Kidney epithelial cell (primary cell): ENCODE measurements around the gene KRT6C. TPM values are rescaled to one million over a fixed set of nuclear protein-coding genes. Genes with fewer than 3 reads are reported as not detected.

Experiments
- DNase-seq: peaks from one replicate; pipeline ENCODE4 v3.0.0-alpha.2; 2010; ENCODE audit warnings: low read depth
- H3K27me3 ChIP-seq: 2 replicates; pipeline ENCODE4 v1.6.0; 2011; ENCODE audit warnings: low read length; ENCODE audit not compliant: control insufficient read depth, insufficient read depth
- H3K36me3 ChIP-seq: 2 replicates; pipeline ENCODE4 v1.5.1; 2011; ENCODE audit warnings: low read length; ENCODE audit not compliant: control insufficient read depth, insufficient read depth
- H3K4me3 ChIP-seq: 2 replicates; pipeline ENCODE4 v1.5.1; 2011; ENCODE audit warnings: low read depth, mild to moderate bottlenecking, control low read depth, low read length
- CTCF ChIP-seq: IDR thresholded peaks from 2 replicates; pipeline ENCODE4 v1.5.1; 2011; ENCODE audit warnings: mild to moderate bottlenecking, moderate library complexity, low read length, control low read depth, inconsistent platforms; ENCODE audit not compliant: insufficient read depth, poor library complexity, severe bottlenecking
- total RNA-seq: library from RNA; depleted of rRNA; stranded (reverse); fragments of >200 nt; gene quantifications from 2 replicates; pipeline ENCODE4 v1.2.3, GENCODE V29; 2015

Gene KRT6C
- total RNA-seq, 1 donor from 2014 or later: not detected

DNA sequence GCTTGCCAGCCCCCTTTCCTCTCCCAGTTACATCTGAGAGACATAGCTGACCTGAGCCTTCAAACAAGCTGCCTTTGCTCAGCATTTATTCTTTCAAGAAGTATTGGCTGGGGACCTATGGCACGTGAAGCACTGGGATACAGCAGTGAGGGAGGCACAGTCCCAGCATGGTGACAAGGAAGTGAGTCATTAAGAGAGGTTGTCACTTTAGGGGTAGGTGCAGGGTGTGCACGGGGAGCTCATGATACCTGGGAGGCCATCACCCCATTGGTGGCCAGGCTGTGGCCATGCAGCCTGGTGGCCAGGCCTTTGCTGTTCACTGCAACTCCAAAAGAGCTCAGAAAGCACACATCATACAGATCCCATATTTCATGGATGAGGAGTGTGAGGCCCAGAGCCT is 33.8 kb downstream of the KRT6C start:
- TF ChIP-seq CTCF: no peak
- no peak for DNase-seq
- Histone ChIP-seq H3K36me3 (no peaks in the 10 kb centered on the region), H3K27me3 (no peaks in the 10 kb centered on the region), H3K4me3 (no peak overlapping the region)

GRCh38 chr12:52439420-52439819 is 34.2 kb downstream of the KRT6C start:
- TF ChIP-seq CTCF: no peak
- no peaks in the 10 kb centered on the region for H3K27me3 ChIP-seq
- H3K4me3 ChIP-seq: no peak overlapping the region
- no peak for DNase-seq
- H3K36me3 ChIP-seq: no peaks in the 10 kb centered on the region

GRCh38 chr12:52438305-52439301 is 35.0 kb downstream of the KRT6C start:
- H3K36me3 ChIP-seq: no peaks in the 10 kb centered on the region
- DNase-seq: no peak
- TF ChIP-seq CTCF: no peak
- no peak overlapping the region for H3K4me3 ChIP-seq
- H3K27me3 ChIP-seq: no peaks in the 10 kb centered on the region

DNA sequence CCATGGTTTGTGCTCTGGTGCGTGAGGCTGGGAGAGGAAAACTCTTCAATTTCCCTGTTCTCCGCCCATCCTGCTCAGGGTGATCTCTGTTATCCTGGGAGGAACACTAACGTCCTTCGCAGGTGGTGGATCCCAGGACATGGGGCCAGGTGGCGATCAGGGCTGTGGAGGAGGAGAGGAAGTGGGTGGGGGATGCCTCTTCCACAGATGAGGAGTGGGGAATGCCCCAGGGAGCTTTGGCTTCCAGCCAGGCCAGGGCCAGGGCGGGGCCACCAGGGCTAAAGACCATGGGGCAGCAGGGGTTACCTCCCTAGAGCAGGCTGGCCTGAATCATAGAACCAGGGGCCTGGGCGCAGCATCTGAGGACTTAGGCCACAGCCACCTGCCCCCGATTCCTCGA is 36.1 kb downstream of the KRT6C start:
- no peaks in the 10 kb centered on the region for H3K36me3 ChIP-seq
- no peak overlapping the region for H3K4me3 ChIP-seq
- no peak for DNase-seq
- H3K27me3 ChIP-seq: no peaks in the 10 kb centered on the region
- TF ChIP-seq CTCF: no peak

GRCh38 chr12:52436828-52437474 is 36.7 kb downstream of the KRT6C start:
- Histone ChIP-seq H3K27me3 (no peaks in the 10 kb centered on the region), H3K36me3 (no peaks in the 10 kb centered on the region), H3K4me3 (no peak overlapping the region)
- no peak for TF ChIP-seq CTCF
- DNase-seq: no peak
